Stimulated activated CD4-positive, alpha-beta T cell treated with anti-CD3 and anti-CD28 coated beads, Interleukin-12 subunit alpha, Interleukin-12 subunit beta, amount 100 ng/mL, for 4 hours (primary cell): ENCODE results near the gene ZNF609.

Experiments used
- DNase-seq: peaks from one replicate; pipeline ENCODE4 v3.0.0-alpha.2; 2020

ZNF609 gene

GRCh38 chr15:64701482-64702184 lies 241.3 kb downstream of the ZNF609 start:
- DNase-seq = no peak

GRCh38 chr15:64702816-64703631 lies 242.6 kb downstream of the ZNF609 start:
- DNase-seq = peak; percentile 97

GRCh38 chr15:64703632-64703959 lies 243.2 kb downstream of the ZNF609 start:
- DNase-seq = no peak

- DNase-seq = no peak
These were observed 244.6 kb downstream of the ZNF609 start for GRCh38 chr15:64705006-64705405.

- no peak for DNase-seq
These were observed 245.9 kb downstream of the ZNF609 start for GRCh38 chr15:64706011-64706911.

GRCh38 chr15:64710676-64711428 lies 250.5 kb downstream of the ZNF609 start:
- DNase-seq = no peak

- DNase-seq = no peak
These were observed 252.0 kb downstream of the ZNF609 start for GRCh38 chr15:64712353-64712752.

- no peak for DNase-seq
These were observed 253.2 kb downstream of the ZNF609 start for GRCh38 chr15:64713592-64713991.

GRCh38 chr15:64716452-64716851 lies 256.1 kb downstream of the ZNF609 start:
- DNase-seq = no peak

- DNase-seq = no peak
These were observed 256.8 kb downstream of the ZNF609 start for GRCh38 chr15:64717130-64717529.

GRCh38 chr15:64717735-64718495 lies 257.5 kb downstream of the ZNF609 start:
- no peak for DNase-seq

- no peak for DNase-seq
These were observed 259.8 kb downstream of the ZNF609 start for GRCh38 chr15:64720188-64720587.

- DNase-seq = no peak
These were observed 269.8 kb downstream of the ZNF609 start for GRCh38 chr15:64730151-64730550.

- peak; percentile 87 for DNase-seq
These were observed 270.8 kb downstream of the ZNF609 start for GRCh38 chr15:64731012-64731804.

GRCh38 chr15:64731805-64732151 lies 271.4 kb downstream of the ZNF609 start:
- DNase-seq = no peak

GRCh38 chr15:64732156-64732860 lies 271.9 kb downstream of the ZNF609 start:
- DNase-seq = no peak
